Karpas-422 (cell line): ENCODE results near the gene JARID2. TPM values are rescaled to one million over a fixed set of nuclear protein-coding genes. Genes with fewer than 3 reads are reported as not detected.

Experiments used
- DNase-seq: peaks from one replicate; pipeline ENCODE4 v3.0.0-alpha.2; 2015
- H2AFZ ChIP-seq: fragments of 200-600 bp; sonication (generic); 2 replicates; pipeline ENCODE4 v1.6.1; 2014; ENCODE audit warnings: antibody characterized with exemption, low read length, mixed read lengths
- H3K27ac ChIP-seq: fragments of 200-600 bp; sonication (generic); 2 replicates; pipeline ENCODE4 v1.5.1; 2014; ENCODE audit warnings: mild to moderate bottlenecking, low read length, moderate library complexity
- H3K27me3 ChIP-seq: fragments of 200-600 bp; sonication (generic); 2 replicates; pipeline ENCODE4 v1.6.1; 2014; ENCODE audit warnings: low read length, mixed read lengths
- H3K36me3 ChIP-seq: fragments of 200-600 bp; sonication (generic); 2 replicates; pipeline ENCODE4 v1.6.1; 2014; ENCODE audit warnings: low read length, mixed read lengths; ENCODE audit not compliant: insufficient read depth
- H3K4me1 ChIP-seq: fragments of 200-600 bp; sonication (generic); 2 replicates; pipeline ENCODE4 v1.6.1; 2014; ENCODE audit warnings: mild to moderate bottlenecking, low read length, mixed read lengths
- H3K4me2 ChIP-seq: fragments of 200-600 bp; sonication (generic); 2 replicates; pipeline ENCODE4 v1.6.1; 2014; ENCODE audit warnings: low read length, low read depth, mild to moderate bottlenecking; ENCODE audit not compliant: poor library complexity, severe bottlenecking
- H3K4me3 ChIP-seq: fragments of 200-600 bp; sonication (generic); 2 replicates; pipeline ENCODE4 v1.5.1; 2014; ENCODE audit warnings: mild to moderate bottlenecking, antibody characterized with exemption, low read length, mixed read lengths
- H3K79me2 ChIP-seq: fragments of 200-600 bp; sonication (generic); 2 replicates; pipeline ENCODE4 v1.6.1; 2014; ENCODE audit warnings: mild to moderate bottlenecking, low read length, mixed read lengths
- H3K9ac ChIP-seq: fragments of 200-600 bp; sonication (generic); 2 replicates; pipeline ENCODE4 v1.6.0; 2014; ENCODE audit warnings: low read length
- H3K9me2 ChIP-seq: fragments of 200-600 bp; sonication (generic), shearing (Covaris generic); replicated peaks from 2 replicates; pipeline ENCODE4 v1.6.0; 2014; ENCODE audit warnings: mild to moderate bottlenecking, low read length, moderate library complexity; ENCODE audit not compliant: insufficient read depth
- H3K9me3 ChIP-seq: fragments of 300-700, 200-600 bp; sonication (generic); 2 replicates; pipeline ENCODE4 v1.6.1; 2014; ENCODE audit warnings: low read length, mixed read lengths
- H4K20me1 ChIP-seq: fragments of 200-600 bp; sonication (generic); 2 replicates; pipeline ENCODE4 v1.6.1; 2014; ENCODE audit warnings: mild to moderate bottlenecking, antibody characterized with exemption, low read length, low read depth; ENCODE audit not compliant: insufficient read depth
- total RNA-seq: library from RNA; depleted of rRNA; stranded (reverse); fragments of >200 nt; shearing (Covaris generic); gene quantifications from 2 replicates; pipeline ENCODE4 v1.2.3, GENCODE V29; 2014; ENCODE audit warnings: low replicate concordance

The JARID2 gene
- total RNA-seq, 1 experiment from 2014 or later, result 2.8 TPM

GRCh38 chr6:15421945-15422733, 176.3 kb downstream of the JARID2 start:
- Histone ChIP-seq H3K9me2 (no peaks in the 10 kb centered on the region), H3K27ac (no peak overlapping the region), H3K27me3 (no peaks in the 10 kb centered on the region), H2AFZ (no peak overlapping the region), H3K9me3 (peaks cover 13% of the 10 kb centered on the region), H3K9ac (no peak overlapping the region), H3K4me1 (peaks cover 6% of the 10 kb centered on the region), H3K79me2 (no peaks in the 10 kb centered on the region), H4K20me1 (peaks cover 20% of the 10 kb centered on the region; the same call in 1 of the 2 replicates), H3K4me3 (no peak overlapping the region), H3K4me2 (no peak overlapping the region), H3K36me3 (no peaks in the 10 kb centered on the region)
- no peak for DNase-seq

- peaks cover 13% of the 10 kb centered on the region for H3K9me3 ChIP-seq
- DNase-seq, result no peak
- H3K27me3 ChIP-seq, result no peaks in the 10 kb centered on the region
- H3K9ac ChIP-seq, result no peak overlapping the region
- H3K27ac ChIP-seq, result no peak overlapping the region
- peaks cover 14% of the 10 kb centered on the region for H3K4me1 ChIP-seq
- H3K36me3 ChIP-seq, result no peaks in the 10 kb centered on the region
- H4K20me1 ChIP-seq, result peaks cover 24% of the 10 kb centered on the region
- no peaks in the 10 kb centered on the region for H3K9me2 ChIP-seq
- no peak overlapping the region for H3K4me2 ChIP-seq
- H2AFZ ChIP-seq, result no peak overlapping the region
- no peak overlapping the region for H3K4me3 ChIP-seq
- H3K79me2 ChIP-seq, result no peaks in the 10 kb centered on the region
Measured at GRCh38 chr6:15423286-15423993, 177.6 kb downstream of the JARID2 start.

GRCh38 chr6:15425947-15426346, 180.1 kb downstream of the JARID2 start:
- no peak overlapping the region for H2AFZ ChIP-seq
- no peaks in the 10 kb centered on the region for H3K79me2 ChIP-seq
- no peak overlapping the region for H3K27ac ChIP-seq
- H4K20me1 ChIP-seq, result peaks cover 31% of the 10 kb centered on the region
- peaks cover 14% of the 10 kb centered on the region for H3K4me1 ChIP-seq
- H3K4me2 ChIP-seq, result no peak overlapping the region
- no peaks in the 10 kb centered on the region for H3K9me2 ChIP-seq
- no peaks in the 10 kb centered on the region for H3K36me3 ChIP-seq
- no peaks in the 10 kb centered on the region for H3K9me3 ChIP-seq
- DNase-seq, result no peak
- H3K4me3 ChIP-seq, result no peak overlapping the region
- H3K9ac ChIP-seq, result no peak overlapping the region
- no peaks in the 10 kb centered on the region for H3K27me3 ChIP-seq

- no peak overlapping the region for H3K4me2 ChIP-seq
- H4K20me1 ChIP-seq, result peaks cover 35% of the 10 kb centered on the region
- H3K9me2 ChIP-seq, result no peaks in the 10 kb centered on the region
- no peak for DNase-seq
- H3K4me1 ChIP-seq, result peaks cover 14% of the 10 kb centered on the region
- no peak overlapping the region for H3K27ac ChIP-seq
- no peak overlapping the region for H3K9ac ChIP-seq
- H3K27me3 ChIP-seq, result no peaks in the 10 kb centered on the region
- H3K4me3 ChIP-seq, result no peak overlapping the region
- H2AFZ ChIP-seq, result no peak overlapping the region
- H3K79me2 ChIP-seq, result no peaks in the 10 kb centered on the region
- no peaks in the 10 kb centered on the region for H3K9me3 ChIP-seq
- no peaks in the 10 kb centered on the region for H3K36me3 ChIP-seq
Measured at GRCh38 chr6:15426395-15426794, 180.5 kb downstream of the JARID2 start.

GRCh38 chr6:15426901-15427300, 181.0 kb downstream of the JARID2 start:
- Histone ChIP-seq H3K9ac (no peak overlapping the region), H4K20me1 (peaks cover 34% of the 10 kb centered on the region), H3K4me2 (no peak overlapping the region), H3K4me1 (peaks cover 14% of the 10 kb centered on the region), H3K27me3 (no peaks in the 10 kb centered on the region), H2AFZ (no peak overlapping the region), H3K9me2 (no peaks in the 10 kb centered on the region), H3K27ac (no peak overlapping the region), H3K79me2 (no peaks in the 10 kb centered on the region), H3K4me3 (no peak overlapping the region), H3K36me3 (no peaks in the 10 kb centered on the region), H3K9me3 (no peaks in the 10 kb centered on the region)
- DNase-seq, result no peak

GRCh38 chr6:15427331-15428070, 181.6 kb downstream of the JARID2 start:
- Histone ChIP-seq H3K79me2 (no peaks in the 10 kb centered on the region), H3K36me3 (no peaks in the 10 kb centered on the region), H4K20me1 (peaks cover 35% of the 10 kb centered on the region), H2AFZ (no peak overlapping the region), H3K27ac (no peak overlapping the region), H3K9me3 (no peaks in the 10 kb centered on the region), H3K4me1 (peaks cover 15% of the 10 kb centered on the region), H3K27me3 (no peaks in the 10 kb centered on the region), H3K9ac (no peak overlapping the region), H3K4me2 (no peak overlapping the region), H3K4me3 (no peak overlapping the region), H3K9me2 (no peaks in the 10 kb centered on the region)
- peak; percentile 57 for DNase-seq

GRCh38 chr6:15429141-15430110, 183.6 kb downstream of the JARID2 start:
- no peak for DNase-seq
- no peak overlapping the region for H3K9ac ChIP-seq
- H2AFZ ChIP-seq, result no peak overlapping the region
- no peaks in the 10 kb centered on the region for H3K79me2 ChIP-seq
- H3K9me2 ChIP-seq, result no peaks in the 10 kb centered on the region
- peaks cover 20% of the 10 kb centered on the region for H3K4me1 ChIP-seq
- H3K9me3 ChIP-seq, result no peaks in the 10 kb centered on the region
- no peaks in the 10 kb centered on the region for H3K36me3 ChIP-seq
- no peak overlapping the region for H3K4me3 ChIP-seq
- H3K27ac ChIP-seq, result no peak overlapping the region
- no peak overlapping the region for H3K4me2 ChIP-seq
- peaks cover 37% of the 10 kb centered on the region for H4K20me1 ChIP-seq
- H3K27me3 ChIP-seq, result no peaks in the 10 kb centered on the region
